Activated T-cell treated with anti-CD3 and anti-CD28 coated beads, Interleukin-2, amount 50 U/mL, for 24 hours (primary cell): ENCODE results near the gene CYP26B1.
A peak's percentile ranks its signal among the peaks of the same experiment; 100 is the strongest.

Experiments
- DNase-seq: peaks from one replicate; pipeline ENCODE4 v3.0.0-alpha.2; 2020
- H3K27ac Mint-ChIP-seq: 2 replicates; pipeline ENCODE4 v1.8.0; 2020; ENCODE audit warnings: mild to moderate bottlenecking, mixed read lengths
- H3K27me3 Mint-ChIP-seq: 2 replicates; pipeline ENCODE4 v1.8.0; 2020; ENCODE audit warnings: mixed read lengths
- H3K36me3 Mint-ChIP-seq: 2 replicates; pipeline ENCODE4 v1.8.0; 2020; ENCODE audit warnings: low read depth, mixed read lengths
- H3K4me1 Mint-ChIP-seq: 2 replicates; pipeline ENCODE4 v1.8.0; 2020; ENCODE audit warnings: low read depth, mixed read lengths
- H3K4me3 Mint-ChIP-seq: 2 replicates; pipeline ENCODE4 v1.8.0; 2020; ENCODE audit warnings: mild to moderate bottlenecking, moderate library complexity, mixed read lengths
- H3K9me3 Mint-ChIP-seq: 2 replicates; pipeline ENCODE4 v1.8.0; 2020; ENCODE audit warnings: mixed read lengths

CYP26B1 gene

DNA sequence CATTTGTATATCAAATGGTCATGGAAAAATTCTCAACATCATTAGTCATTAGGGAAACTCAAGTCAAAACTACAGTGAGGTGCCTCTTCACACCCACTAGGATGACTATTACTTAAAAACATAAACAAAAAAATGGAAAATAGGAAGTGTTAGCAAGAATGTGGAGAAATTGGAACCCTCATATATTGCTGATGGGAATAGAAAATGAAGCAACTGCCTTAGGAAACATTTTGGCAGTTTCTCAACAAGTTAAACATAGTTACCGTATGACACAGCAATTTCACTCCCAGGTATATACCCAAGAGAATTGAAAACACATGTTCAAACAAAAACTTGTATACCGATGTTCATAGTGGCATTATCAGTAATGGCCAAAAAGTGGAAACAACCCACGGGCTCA is 18.1 kb upstream of the CYP26B1 start:
- no peak overlapping the region for H3K4me3 Mint-ChIP-seq
- H3K27me3 Mint-ChIP-seq, result peaks cover 17% of the 10 kb centered on the region
- no peak overlapping the region for H3K27ac Mint-ChIP-seq

DNA sequence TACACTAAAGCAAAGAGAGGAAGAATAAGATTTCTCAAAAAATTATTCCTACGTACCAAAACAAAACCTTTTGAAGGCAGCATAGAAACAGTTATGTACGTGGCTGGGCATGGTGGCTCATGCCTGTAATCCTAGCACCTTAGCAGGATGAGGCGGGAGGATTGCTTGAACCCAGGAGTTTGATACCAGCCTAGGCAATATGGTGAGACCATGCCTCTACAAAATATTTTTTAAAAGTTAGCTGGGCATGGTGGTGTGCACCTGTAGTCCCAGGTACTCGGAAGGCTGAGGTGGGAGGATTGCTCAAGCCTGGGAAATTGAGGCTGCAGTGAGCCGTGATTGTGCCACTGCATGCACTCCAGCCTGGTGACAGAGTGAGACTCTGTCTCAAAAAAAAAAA is 14.9 kb upstream of the CYP26B1 start:
- DNase-seq, result no peak
- Mint-ChIP-seq H3K27me3 (peaks cover 37% of the 10 kb centered on the region), H3K27ac (no peak overlapping the region), H3K36me3 (no peaks in the 10 kb centered on the region), H3K9me3 (no peaks in the 10 kb centered on the region), H3K4me3 (no peak overlapping the region), H3K4me1 (no peaks in the 10 kb centered on the region)

More for the DNA sequence above, 18.1 kb upstream of the CYP26B1 start:
- DNase-seq, result no peak
- Mint-ChIP-seq H3K4me1 (no peaks in the 10 kb centered on the region), H3K9me3 (no peaks in the 10 kb centered on the region), H3K36me3 (no peaks in the 10 kb centered on the region)

DNA sequence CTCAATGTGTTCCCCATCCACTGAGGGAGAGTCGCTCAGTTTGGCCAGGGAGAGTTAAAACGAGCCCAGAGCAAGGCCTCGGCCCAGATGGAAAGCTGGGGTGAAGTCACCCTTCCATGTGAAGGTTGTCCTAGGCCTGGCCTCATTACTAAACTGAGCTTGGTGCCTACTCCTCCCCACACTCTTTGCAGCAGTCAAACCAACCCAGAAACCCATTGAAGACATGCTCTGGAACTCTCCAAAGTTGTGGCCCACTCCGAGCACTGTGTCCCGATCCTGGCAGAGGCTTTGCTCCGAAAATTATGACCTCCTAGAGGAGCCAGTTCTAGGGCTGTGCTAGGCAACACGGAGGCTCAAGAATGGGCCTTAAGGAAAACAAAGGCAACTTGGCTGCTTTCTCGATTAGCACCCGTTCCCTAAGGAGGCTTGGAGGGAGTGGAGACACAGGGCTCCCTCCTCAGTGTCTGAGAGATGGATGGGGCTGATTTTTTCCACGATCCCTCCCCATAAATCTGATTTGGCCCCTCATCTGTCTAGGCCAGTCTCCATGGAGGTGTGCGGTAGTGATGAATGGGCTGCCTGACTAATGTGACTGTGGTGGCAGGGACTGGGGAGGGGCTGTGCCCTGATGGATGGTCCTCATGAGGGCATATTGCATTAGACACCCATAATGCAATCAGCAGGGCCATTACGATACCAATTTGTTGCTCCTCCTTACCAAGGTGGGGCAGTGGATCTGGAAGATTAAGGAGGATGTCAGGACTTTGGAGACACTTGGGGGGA is 11.7 kb upstream of the CYP26B1 start:
- Mint-ChIP-seq H3K36me3 (no peaks in the 10 kb centered on the region), H3K4me1 (no peaks in the 10 kb centered on the region), H3K9me3 (no peaks in the 10 kb centered on the region), H3K4me3 (no peak overlapping the region), H3K27me3 (peaks cover 53% of the 10 kb centered on the region), H3K27ac (no peak overlapping the region)
- DNase-seq, result no peak

DNA sequence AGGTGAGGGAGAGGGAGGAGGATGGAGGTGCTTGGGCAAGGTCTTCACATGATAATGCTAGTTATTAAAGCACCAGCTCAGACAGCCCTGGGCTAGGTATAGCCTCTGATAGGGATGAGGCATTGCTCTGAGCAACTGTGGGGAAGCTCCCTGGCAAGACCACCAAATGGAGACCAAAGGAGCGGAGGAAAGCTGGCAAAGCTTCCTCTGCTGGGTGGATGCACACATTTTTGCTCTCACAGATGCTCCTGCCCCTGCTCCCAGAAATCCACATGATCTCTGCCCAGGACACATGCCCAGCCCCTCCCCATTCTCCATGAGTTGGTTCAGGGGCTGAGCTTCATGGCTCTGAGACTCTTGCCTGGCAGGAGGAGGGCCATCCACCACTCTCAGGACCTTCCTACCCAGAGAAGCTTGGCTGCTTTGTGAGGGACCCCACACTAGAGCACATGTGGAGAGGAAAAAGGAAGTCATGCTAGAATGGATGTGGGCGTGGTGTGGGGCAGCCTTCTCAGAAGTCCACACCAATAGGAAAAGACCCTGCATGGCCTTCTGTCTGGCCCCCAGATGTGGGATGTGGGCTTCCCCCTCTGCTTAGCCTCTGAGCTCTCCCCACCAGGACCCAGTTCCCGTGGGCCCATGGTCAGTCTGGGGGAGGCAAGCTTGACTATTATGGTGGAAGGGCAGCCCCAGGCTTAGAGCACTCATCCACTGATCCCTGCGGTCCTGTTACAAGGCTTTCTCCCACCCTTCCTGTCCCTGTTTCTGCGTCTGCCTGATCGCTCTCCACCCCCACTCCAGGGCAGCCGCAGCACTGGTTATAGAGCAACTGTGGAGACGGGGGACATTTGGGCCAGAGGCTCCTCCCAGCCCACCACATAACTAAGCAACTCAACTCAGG is 10.5 kb upstream of the CYP26B1 start:
- DNase-seq, result no peak
- Mint-ChIP-seq H3K9me3 (no peaks in the 10 kb centered on the region), H3K4me1 (no peaks in the 10 kb centered on the region), H3K4me3 (no peak overlapping the region), H3K36me3 (no peaks in the 10 kb centered on the region), H3K27me3 (peaks cover 60% of the 10 kb centered on the region), H3K27ac (no peak overlapping the region)

DNA sequence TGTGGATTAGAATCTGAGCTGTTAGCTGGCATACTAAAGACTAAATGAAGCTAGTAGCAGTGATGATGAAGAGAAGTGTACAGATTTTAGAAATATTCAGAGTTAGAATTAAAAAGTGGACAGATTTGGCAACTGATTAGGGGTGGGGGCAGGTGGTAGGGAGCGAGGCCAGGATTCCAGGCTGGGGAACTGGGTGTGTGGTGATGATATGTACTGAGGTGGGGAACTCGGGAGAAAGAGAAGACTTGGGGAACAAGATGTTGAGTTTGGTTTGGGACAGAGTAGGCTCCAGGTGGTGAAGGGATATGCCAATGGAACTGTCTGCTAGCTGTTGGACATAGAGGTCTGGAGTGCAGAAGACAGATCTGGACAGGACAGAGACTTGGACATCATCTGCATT is 9.2 kb upstream of the CYP26B1 start:
- no peaks in the 10 kb centered on the region for H3K9me3 Mint-ChIP-seq
- no peaks in the 10 kb centered on the region for H3K4me1 Mint-ChIP-seq
- peaks cover 65% of the 10 kb centered on the region for H3K27me3 Mint-ChIP-seq
- no peaks in the 10 kb centered on the region for H3K36me3 Mint-ChIP-seq
- H3K4me3 Mint-ChIP-seq, result no peak overlapping the region
- no peak overlapping the region for H3K27ac Mint-ChIP-seq
- DNase-seq, result no peak

DNA sequence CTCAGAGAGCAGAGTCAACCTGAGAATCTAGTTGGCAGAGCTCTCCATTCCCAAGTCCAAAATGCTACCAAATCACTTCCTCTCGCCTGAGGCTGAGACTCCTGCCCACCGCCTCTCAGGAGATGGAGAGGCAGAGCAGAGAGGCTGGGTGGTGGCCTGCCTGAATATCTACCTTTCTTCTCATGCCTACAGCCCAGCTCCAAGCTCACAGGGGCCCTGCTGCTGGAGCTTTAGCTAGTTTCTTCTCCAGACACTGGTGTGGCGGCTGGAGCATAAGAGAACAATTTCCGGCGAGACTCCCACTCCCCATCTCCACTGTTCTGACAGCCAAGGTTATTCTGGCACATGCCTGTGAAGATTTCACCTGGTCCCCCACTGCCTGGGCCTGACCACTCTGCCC is 8.1 kb upstream of the CYP26B1 start:
- Mint-ChIP-seq H3K4me3 (no peak overlapping the region), H3K4me1 (no peaks in the 10 kb centered on the region), H3K27me3 (peaks cover 67% of the 10 kb centered on the region), H3K36me3 (no peaks in the 10 kb centered on the region), H3K27ac (no peak overlapping the region), H3K9me3 (no peaks in the 10 kb centered on the region)
- no peak for DNase-seq

DNA sequence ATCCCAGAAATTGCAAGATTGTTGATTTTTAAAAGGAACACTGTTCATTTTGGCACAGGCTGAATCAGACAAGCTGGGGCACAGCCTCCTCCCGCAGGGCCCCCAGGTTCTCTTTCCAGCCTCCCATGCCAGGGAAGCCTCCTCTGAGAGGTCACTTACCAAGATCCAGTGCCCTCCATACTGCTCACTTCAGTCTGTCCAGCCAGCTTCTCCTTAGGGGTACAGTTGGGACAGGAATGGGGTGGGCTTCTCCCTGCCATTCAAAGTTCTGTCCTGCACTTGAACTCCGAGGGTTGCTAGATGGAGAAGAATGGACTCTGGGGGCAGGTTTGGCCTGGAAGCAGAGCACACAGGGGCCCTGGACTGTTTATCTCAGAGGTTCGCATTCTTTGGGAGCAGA is 7.5 kb upstream of the CYP26B1 start:
- Mint-ChIP-seq H3K27me3 (peaks cover 68% of the 10 kb centered on the region), H3K36me3 (no peaks in the 10 kb centered on the region), H3K4me1 (peaks cover 2% of the 10 kb centered on the region), H3K4me3 (no peak overlapping the region), H3K27ac (no peak overlapping the region), H3K9me3 (no peaks in the 10 kb centered on the region)
- DNase-seq, result no peak

DNA sequence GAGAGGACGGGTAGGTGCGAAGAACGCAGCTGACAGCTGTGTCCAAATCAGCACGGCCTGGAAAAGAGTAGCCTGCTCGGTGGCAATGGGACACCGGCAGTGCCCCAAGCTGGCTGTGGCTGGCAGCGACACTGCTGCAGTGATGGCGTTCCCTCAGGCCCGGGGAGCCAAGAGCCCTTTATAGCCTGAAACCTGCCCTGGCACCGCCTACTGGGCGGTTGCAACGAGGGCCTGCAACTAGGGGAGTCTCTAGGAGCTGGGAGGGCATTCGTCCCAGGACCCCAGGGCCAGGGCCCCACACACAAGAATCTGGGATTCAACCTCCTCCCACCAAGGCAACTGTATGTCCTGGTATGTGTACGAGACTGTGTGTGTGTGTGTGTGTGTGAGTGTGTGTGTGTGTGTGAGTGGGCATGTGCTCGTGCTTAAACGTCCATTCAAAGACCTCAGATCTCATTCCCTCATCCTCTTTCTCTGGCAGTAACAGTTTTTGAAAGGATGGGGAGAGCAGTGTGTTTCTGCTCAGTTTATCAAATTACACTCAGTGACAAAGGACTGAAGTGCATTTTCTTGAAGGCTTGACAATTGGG is 6.8 kb upstream of the CYP26B1 start:
- Mint-ChIP-seq H3K9me3 (no peaks in the 10 kb centered on the region), H3K27me3 (peaks cover 68% of the 10 kb centered on the region), H3K36me3 (no peaks in the 10 kb centered on the region), H3K4me3 (no peak overlapping the region), H3K4me1 (peaks cover 9% of the 10 kb centered on the region), H3K27ac (no peak overlapping the region)
- no peak for DNase-seq

DNA sequence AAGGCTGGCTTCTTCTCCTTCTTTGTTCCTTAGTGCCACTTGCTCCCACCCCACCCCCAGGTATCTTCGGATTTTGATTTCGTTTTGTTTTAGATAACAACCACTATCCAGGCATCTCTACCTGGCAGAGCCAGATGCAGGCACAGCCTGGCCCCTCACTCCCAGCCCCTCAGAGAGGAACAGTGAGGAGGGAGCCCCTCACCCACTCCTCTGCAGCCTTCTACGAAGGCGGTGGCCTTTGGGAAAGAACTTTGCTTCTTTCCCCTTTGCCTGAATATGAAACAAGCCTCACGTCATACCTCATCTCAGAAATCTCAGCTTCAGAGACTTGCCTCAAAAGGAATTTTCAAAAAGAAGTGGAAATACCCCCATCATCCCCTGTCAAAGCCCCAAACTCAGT is 6.3 kb upstream of the CYP26B1 start:
- H3K27ac Mint-ChIP-seq, result no peak overlapping the region
- no peak overlapping the region for H3K4me3 Mint-ChIP-seq
- peaks cover 71% of the 10 kb centered on the region for H3K27me3 Mint-ChIP-seq
- no peaks in the 10 kb centered on the region for H3K9me3 Mint-ChIP-seq
- no peak for DNase-seq
- H3K4me1 Mint-ChIP-seq, result peaks cover 14% of the 10 kb centered on the region
- H3K36me3 Mint-ChIP-seq, result no peaks in the 10 kb centered on the region

DNA sequence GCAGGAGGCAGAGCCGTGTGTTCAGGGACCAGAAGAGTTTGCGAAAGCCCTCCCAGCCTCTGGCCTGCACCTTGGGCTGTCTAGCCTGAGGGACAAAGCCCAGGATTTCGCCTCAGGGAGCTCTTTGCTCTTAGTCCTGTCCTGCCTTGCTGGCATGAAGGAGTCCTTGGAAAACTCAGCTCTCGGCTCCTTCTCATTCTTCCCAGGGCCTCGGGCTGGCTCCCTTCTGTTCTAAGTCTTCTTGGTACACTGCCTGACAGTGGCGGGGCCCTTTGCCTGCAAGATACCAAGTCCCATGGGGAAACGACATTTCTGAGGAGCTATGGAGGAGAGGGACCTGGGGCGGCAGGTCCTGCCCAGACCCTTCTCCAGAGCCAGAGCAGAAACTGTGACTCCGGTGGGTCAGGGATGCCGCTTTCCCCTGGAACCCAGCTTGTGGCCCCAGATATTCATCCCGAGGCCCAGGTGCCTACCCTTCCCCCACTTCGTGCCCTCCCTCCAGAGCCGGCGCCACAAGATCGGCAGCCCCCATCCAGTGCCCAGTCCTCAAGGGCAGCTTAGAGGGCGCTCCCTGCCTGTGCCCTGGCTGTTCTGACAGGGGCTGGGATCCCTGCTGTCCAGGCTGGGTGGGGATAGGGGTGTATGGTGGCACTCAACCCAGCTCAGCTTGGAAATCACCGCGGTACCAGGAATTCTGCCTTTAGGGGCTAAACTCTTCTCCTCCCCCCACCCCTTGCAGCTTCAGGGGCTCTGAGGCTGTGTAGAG is 5.5 kb upstream of the CYP26B1 start:
- H3K4me1 Mint-ChIP-seq, result peaks cover 16% of the 10 kb centered on the region
- H3K36me3 Mint-ChIP-seq, result no peaks in the 10 kb centered on the region
- no peak for DNase-seq
- H3K27me3 Mint-ChIP-seq, result peaks cover 72% of the 10 kb centered on the region
- H3K27ac Mint-ChIP-seq, result no peak overlapping the region
- no peak overlapping the region for H3K4me3 Mint-ChIP-seq
- no peaks in the 10 kb centered on the region for H3K9me3 Mint-ChIP-seq

DNA sequence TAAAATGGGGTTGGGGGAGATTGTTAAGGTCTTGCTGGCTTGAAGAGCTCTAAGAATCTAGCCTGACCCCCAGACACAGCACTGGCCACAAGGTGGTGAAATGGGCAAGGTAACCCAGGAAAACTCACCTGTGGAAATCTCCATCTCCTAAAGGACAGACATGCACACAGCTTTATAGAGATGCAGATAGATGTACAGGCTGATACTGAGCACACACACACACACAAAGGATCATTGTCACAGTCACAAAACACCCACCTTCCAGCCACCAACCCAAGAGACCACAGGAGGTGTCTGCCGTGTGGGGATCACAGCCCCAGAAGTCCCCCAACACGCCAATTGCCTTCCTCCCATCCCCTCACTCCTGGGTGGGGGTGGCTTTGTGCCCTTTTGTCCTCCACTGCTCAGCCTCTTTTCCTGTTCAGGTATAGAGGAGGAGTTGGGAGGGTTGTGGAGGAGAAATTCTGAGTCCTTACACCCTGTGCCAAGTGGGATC is 3.2 kb upstream of the CYP26B1 start:
- H3K27ac Mint-ChIP-seq, result no peak overlapping the region

DNA sequence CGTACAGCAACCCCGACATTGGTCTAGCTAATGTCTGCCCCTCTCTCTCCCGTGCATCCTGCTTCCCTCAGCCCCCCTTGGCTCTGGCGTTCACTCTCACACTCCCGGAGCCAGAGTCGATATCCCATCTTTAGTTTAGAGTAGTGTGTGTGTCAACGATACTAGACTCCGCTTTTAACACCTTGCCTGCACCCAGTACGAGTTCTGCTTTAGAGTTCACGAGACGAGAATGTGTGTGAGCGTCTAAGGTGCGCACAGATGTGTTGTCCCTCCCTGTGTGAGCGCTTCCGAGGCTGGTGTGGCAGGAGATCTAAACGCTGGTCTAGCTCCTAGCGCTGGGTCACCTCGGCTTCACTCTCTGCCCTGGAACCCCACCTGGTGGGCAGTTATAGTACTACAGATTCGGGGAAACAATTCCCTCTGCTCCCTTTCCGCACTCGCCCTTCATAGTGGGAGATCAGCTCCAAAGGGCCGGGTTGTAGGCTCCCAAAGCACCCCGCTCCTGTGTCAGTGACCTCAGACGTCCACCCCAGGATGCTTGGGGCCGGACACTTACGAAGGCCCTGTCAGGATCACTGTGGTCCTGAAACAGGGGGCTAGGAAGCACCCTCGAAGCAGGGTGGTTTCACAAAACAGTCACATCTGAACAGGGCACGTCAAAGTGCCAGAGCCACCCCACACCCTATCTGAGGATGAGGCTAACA is 2.6 kb upstream of the CYP26B1 start:
- Mint-ChIP-seq H3K36me3 (no peaks in the 10 kb centered on the region), H3K9me3 (no peaks in the 10 kb centered on the region), H3K4me3 (peak overlapping the region; percentile 61), H3K4me1 (peaks cover 38% of the 10 kb centered on the region), H3K27ac (no peak overlapping the region), H3K27me3 (peaks cover 83% of the 10 kb centered on the region)
- peak; percentile 74 for DNase-seq

More for the DNA sequence above, 3.2 kb upstream of the CYP26B1 start:
- Mint-ChIP-seq H3K36me3 (no peaks in the 10 kb centered on the region), H3K9me3 (no peaks in the 10 kb centered on the region), H3K27me3 (peaks cover 81% of the 10 kb centered on the region), H3K4me3 (no peak overlapping the region), H3K4me1 (peaks cover 33% of the 10 kb centered on the region)
- peak; percentile 11 for DNase-seq

DNA sequence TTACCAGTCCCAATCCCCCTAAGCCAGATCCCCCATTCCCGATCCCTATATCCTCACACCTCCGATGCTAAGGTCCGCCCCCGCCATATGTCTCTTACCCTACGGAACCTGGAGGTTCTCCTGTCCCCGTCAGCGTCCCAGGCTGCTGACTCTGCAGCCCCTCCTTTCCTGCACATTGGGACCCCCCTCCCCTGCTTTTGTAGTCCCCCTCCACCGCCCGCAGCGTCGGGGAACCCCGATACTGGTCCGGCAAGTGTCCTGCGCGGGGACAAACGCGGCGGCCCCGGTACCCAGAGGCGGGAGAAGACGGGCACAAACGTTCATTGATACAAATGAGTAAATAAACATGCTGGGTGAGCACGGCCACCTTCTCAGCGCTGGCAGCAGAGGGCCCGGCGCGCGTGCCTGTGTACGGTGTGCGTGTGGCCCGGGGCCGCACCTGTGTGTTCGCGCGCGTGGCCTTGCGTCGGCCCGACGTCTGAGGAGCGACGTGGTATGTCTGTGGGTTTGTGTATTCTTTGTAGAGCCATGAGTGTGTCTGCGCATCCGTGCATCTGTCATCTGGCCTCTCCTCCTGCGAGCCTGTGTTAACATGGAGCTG is 2.0 kb upstream of the CYP26B1 start:
- no peaks in the 10 kb centered on the region for H3K36me3 Mint-ChIP-seq
- no peak for DNase-seq
- H3K9me3 Mint-ChIP-seq, result no peaks in the 10 kb centered on the region
- peaks cover 40% of the 10 kb centered on the region for H3K4me1 Mint-ChIP-seq
- H3K27me3 Mint-ChIP-seq, result peaks cover 80% of the 10 kb centered on the region
- H3K27ac Mint-ChIP-seq, result peak overlapping the region; percentile 9
- peak overlapping the region; percentile 61 for H3K4me3 Mint-ChIP-seq
